H1 (cell line): ENCODE data around the gene GSK3B. TPM values are rescaled to one million over a fixed set of nuclear protein-coding genes. Genes with fewer than 3 reads are reported as not detected.

Experiments used
- CTCF ChIA-PET: fragments of 300-600 bp; sonication (Branson Sonifier 250); formaldehyde crosslinking; loops from one replicate; lab custom pipeline; 2021; ENCODE audit not compliant: partially characterized antibody; lab: Charles Lee
- POLR2A ChIA-PET: fragments of 300-600 bp; sonication (Branson Sonifier 250); formaldehyde crosslinking; loops from one replicate; lab custom pipeline; 2021; ENCODE audit warnings: inconsistent platforms; ENCODE audit not compliant: partially characterized antibody; lab: Charles Lee
- DNase-seq, 2 experiments: peaks; one replicate each; pipeline versions ENCODE4 v3.0.0 to v3.0.0-alpha.2; 2010 to 2022; ENCODE audit warnings: low spot score in 2 of 2, low read depth in 1 of 2, mixed read lengths in 1 of 2
- FAIRE-seq: peaks from 2 replicates; lab custom pipeline; 2011; peaks lifted over from hg19 to GRCh38; lab: Jason Lieb, UNC
- H2AFZ ChIP-seq: 2 replicates; pipeline ENCODE4 v1.8.1; 2012; ENCODE audit warnings: low read length, inconsistent platforms
- H2AK5ac ChIP-seq: 2 replicates; pipeline ENCODE4 v1.6.1; 2013; ENCODE audit warnings: low read depth, low read length
- H2BK120ac ChIP-seq: replicated peaks from 2 replicates; pipeline ENCODE3; 2013; ENCODE audit warnings: low read depth, low read length, inconsistent platforms
- H2BK12ac ChIP-seq: 2 replicates; pipeline ENCODE4 v1.6.1; 2013; ENCODE audit warnings: low read depth, low read length
- H2BK15ac ChIP-seq: 2 replicates; pipeline ENCODE4 v1.6.1; 2013; ENCODE audit warnings: low read length
- H2BK20ac ChIP-seq: 2 replicates; pipeline ENCODE4 v1.6.1; 2013; ENCODE audit warnings: low read length
- H2BK5ac ChIP-seq: 2 replicates; pipeline ENCODE4 v1.6.1; 2013; ENCODE audit warnings: low read depth, low read length
- H3K14ac ChIP-seq: 2 replicates; pipeline ENCODE4 v1.6.1; 2013; ENCODE audit warnings: inconsistent platforms; ENCODE audit not compliant: insufficient read length
- H3K18ac ChIP-seq: 2 replicates; pipeline ENCODE4 v1.6.1; 2013; ENCODE audit warnings: low read length; ENCODE audit errors: extremely low read depth
- H3K23ac ChIP-seq: 2 replicates; pipeline ENCODE4 v1.6.1; 2013; ENCODE audit warnings: inconsistent platforms; ENCODE audit not compliant: insufficient read length
- H3K23me2 ChIP-seq: 2 replicates; pipeline ENCODE4 v1.6.1; 2013; ENCODE audit warnings: low read depth, low read length
- H3K27ac ChIP-seq: 2 replicates; pipeline ENCODE4 v1.6.1; 2011; ENCODE audit warnings: low read depth, low read length, inconsistent platforms
- H3K27me3 ChIP-seq, 4 experiments: replicated peaks in 1 of 4; 1 replicate in 1 of 4; 2 replicates in 3 of 4; pipeline versions ENCODE4 v1.6.1 to v1.8.1; 2011 to 2013; ENCODE audit warnings: low read length in 3 of 4, mild to moderate bottlenecking in 3 of 4, inconsistent platforms in 2 of 4, mixed read lengths in 2 of 4, moderate library complexity in 1 of 4; ENCODE audit not compliant: control insufficient read depth in 3 of 4, insufficient read depth in 3 of 4; ENCODE audit errors: extremely low read depth in 1 of 4
- H3K36me3 ChIP-seq, 4 experiments: 2 replicates each; pipeline versions ENCODE4 v1.6.1 to v1.8.1; 2011 to 2013; ENCODE audit warnings: mild to moderate bottlenecking in 4 of 4, low read length in 3 of 4, moderate library complexity in 2 of 4, control low read depth in 1 of 4, inconsistent platforms in 1 of 4; ENCODE audit not compliant: insufficient read depth in 4 of 4, control insufficient read depth in 2 of 4
- H3K4ac ChIP-seq: replicated peaks from 2 replicates; pipeline ENCODE3; 2013; ENCODE audit warnings: low read length, low read depth, mixed read lengths, inconsistent platforms; ENCODE audit not compliant: insufficient read length
- H3K4me1 ChIP-seq, 4 experiments: replicated peaks in 1 of 4; 1 replicate in 1 of 4; 2 replicates in 3 of 4; pipeline versions ENCODE4 v1.6.1 to v1.8.1; 2011 to 2013; ENCODE audit warnings: low read length in 3 of 4, inconsistent platforms in 2 of 4, mixed read lengths in 1 of 4; ENCODE audit not compliant: insufficient read depth in 4 of 4, control insufficient read depth in 3 of 4
- H3K4me2 ChIP-seq, 2 experiments: 2 replicates each; pipeline versions ENCODE4 v1.6.1 to v1.8.1; 2011 to 2013; ENCODE audit warnings: low read depth in 2 of 2, low read length in 2 of 2, control low read depth in 1 of 2, inconsistent platforms in 1 of 2, mild to moderate bottlenecking in 1 of 2; ENCODE audit not compliant: insufficient read depth in 1 of 2
- H3K4me3 ChIP-seq, 4 experiments: fragments of 200-600, 300-600 bp in 1 of 4; sonication (generic), shearing (Covaris generic), sonication (Bioruptor Twin) in 1 of 4; 2 replicates each; pipeline versions ENCODE4 v1.5.1 to v1.8.1; 2011 to 2016; ENCODE audit warnings: low read length in 4 of 4, low read depth in 3 of 4, control low read depth in 2 of 4, inconsistent platforms in 2 of 4, mild to moderate bottlenecking in 2 of 4, mixed read lengths in 1 of 4, moderate library complexity in 1 of 4; ENCODE audit not compliant: insufficient read depth in 2 of 4; ENCODE audit errors: extremely low read depth in 1 of 4
- H3K56ac ChIP-seq: replicated peaks from 2 replicates; pipeline ENCODE3; 2013; ENCODE audit warnings: low read depth, mild to moderate bottlenecking, mixed read lengths, low read length, inconsistent platforms; ENCODE audit not compliant: insufficient read length
- H3K79me1 ChIP-seq: 2 replicates; pipeline ENCODE4 v1.6.1; 2013; ENCODE audit warnings: low read depth, low read length, control low read depth
- H3K79me2 ChIP-seq, 2 experiments: 2 replicates each; pipeline versions ENCODE4 v1.6.1 to v1.8.1; 2012 to 2013; ENCODE audit warnings: low read length in 2 of 2, mild to moderate bottlenecking in 2 of 2, inconsistent platforms in 1 of 2; ENCODE audit not compliant: insufficient read depth in 2 of 2, control insufficient read depth in 1 of 2
- H3K9ac ChIP-seq, 4 experiments: replicated peaks in 1 of 4; 1 replicate in 1 of 4; 2 replicates in 3 of 4; pipeline versions ENCODE4 v1.6.1 to v1.8.1; 2011 to 2013; ENCODE audit warnings: low read depth in 3 of 4, low read length in 3 of 4, control low read depth in 2 of 4, mild to moderate bottlenecking in 2 of 4, moderate library complexity in 2 of 4, inconsistent platforms in 1 of 4; ENCODE audit errors: extremely low read depth in 1 of 4
- H3K9me3 ChIP-seq, 2 experiments: 2 replicates each; pipeline versions ENCODE4 v1.6.1 to v1.8.1; 2012 to 2013; ENCODE audit warnings: mild to moderate bottlenecking in 2 of 2, moderate library complexity in 2 of 2, control low read depth in 1 of 2, inconsistent platforms in 1 of 2, low read depth in 1 of 2, low read length in 1 of 2, mixed read lengths in 1 of 2; ENCODE audit not compliant: insufficient read depth in 2 of 2
- H4K20me1 ChIP-seq, 2 experiments: replicated peaks in 1 of 2; 2 replicates each; pipeline versions ENCODE3 to v1.8.1; 2011 to 2013; ENCODE audit warnings: inconsistent platforms in 2 of 2, low read length in 2 of 2, mild to moderate bottlenecking in 1 of 2; ENCODE audit not compliant: insufficient read depth in 2 of 2, control insufficient read depth in 1 of 2
- H4K5ac ChIP-seq: 2 replicates; pipeline ENCODE4 v1.6.1; 2013; ENCODE audit warnings: low read length, low read depth, mixed read lengths, inconsistent platforms; ENCODE audit not compliant: insufficient read length
- H4K8ac ChIP-seq: 2 replicates; pipeline ENCODE4 v1.8.0; 2013; ENCODE audit warnings: mild to moderate bottlenecking, moderate library complexity, low read length, inconsistent platforms; ENCODE audit not compliant: insufficient read depth; ENCODE audit errors: extremely low read depth
- H4K91ac ChIP-seq: replicated peaks from 2 replicates; pipeline ENCODE3; 2013; ENCODE audit warnings: low read length, mixed read lengths, inconsistent platforms; ENCODE audit not compliant: insufficient read length
- CBX5 ChIP-seq: fragments of 300-800, 300-1000 bp; sonication (generic); IDR thresholded peaks from 2 replicates; pipeline ENCODE4 v1.7.1; 2016; ENCODE audit warnings: antibody characterized with exemption, low read length, low read depth
- E2F6 ChIP-seq: IDR thresholded peaks from 2 replicates; pipeline ENCODE4 v1.6.1; 2012; ENCODE audit warnings: inconsistent platforms
- GABPA ChIP-seq: IDR thresholded peaks from 2 replicates; pipeline ENCODE4 v1.6.1; 2011; ENCODE audit warnings: mild to moderate bottlenecking, low read length, moderate library complexity, borderline replicate concordance; ENCODE audit not compliant: insufficient read depth
- NRF1 ChIP-seq: IDR thresholded peaks from 2 replicates; pipeline ENCODE4 v1.6.1; 2011; ENCODE audit warnings: mild to moderate bottlenecking, low read depth, low read length, improper control_type of control experiment
- SIN3A ChIP-seq, 2 experiments: IDR thresholded peaks in 1 of 2; conservative IDR thresholded peaks in 1 of 2; 2 replicates each; pipeline ENCODE4 v1.6.1; 2011 to 2012; ENCODE audit warnings: low read length in 2 of 2, improper control_type of control experiment in 1 of 2, low read depth in 1 of 2, mild to moderate bottlenecking in 1 of 2
- SUZ12 ChIP-seq: fragments of 200-600 bp; sonication (generic); IDR thresholded peaks from 2 replicates; pipeline ENCODE4 v1.6.1; 2012; ENCODE audit warnings: mild to moderate bottlenecking, inconsistent platforms, low read length, moderate library complexity, mixed read lengths
- TBP ChIP-seq: IDR thresholded peaks from 2 replicates; pipeline ENCODE4 v1.6.1; 2011; ENCODE audit warnings: low read depth, low read length, improper control_type of control experiment
- TCF12 ChIP-seq: IDR thresholded peaks from 2 replicates; pipeline ENCODE4 v1.6.1; 2011; ENCODE audit warnings: low read depth, mild to moderate bottlenecking, low read length
- WGBS, 2 experiments: shearing (Covaris generic) in 1 of 2; methylation state at CpG; one replicate each; pipeline versions ENCODE4 v1.1.6 to v1.1.7; 2013 to 2015; ENCODE audit warnings: low lambda C conversion rate in 2 of 2, mixed read lengths in 2 of 2, inconsistent platforms in 1 of 2, low coverage in 1 of 2, missing lambda C conversion rate in 1 of 2; ENCODE audit not compliant: insufficient replicate concordance in 2 of 2, insufficient coverage in 1 of 2, insufficient read length in 1 of 2; ENCODE audit errors: extremely low coverage in 1 of 2, missing lambda C conversion rate in 1 of 2; 5-methylcytosine and 5-hydroxymethylcytosine counted together
- polyA plus RNA-seq, 7 experiments: library from polyadenylated mRNA; depleted of rRNA in 3 of 7; stranded (reverse) in 5 of 7; unstranded in 2 of 7; fragments of >200 nt in 5 of 7; fragments of 200-250 nt in 2 of 7; gene quantifications; 1 replicate in 5 of 7; 2 replicates in 1 of 7; 4 replicates in 1 of 7; pipeline versions ENCODE4 v1.2.1 to v1.2.3, GENCODE V29; 2011 to 2013; ENCODE audit warnings: missing spikeins in 2 of 7, mixed read lengths in 2 of 7
- total RNA-seq: library from RNA; stranded (reverse); fragmentation: NEBNext Ultra II Directional; extraction: Animal tissue kit (Norgen Biotek cat#: 25700); gene quantifications from 2 replicates; pipeline ENCODE4 v1.2.1, GENCODE V29; 2021

GSK3B gene
- total and polyA plus RNA-seq, 2 of the 8 experiments (the other 6 are each of a cell fraction or from before 2014, with no cell fraction given), result 24.2 to 50.7 TPM

GRCh38 chr3:119894195-119894594 lies 200.1 kb downstream of the GSK3B start:
- Histone ChIP-seq H2AK5ac (no peak overlapping the region), H2BK120ac (no peak overlapping the region), H4K8ac (no peak overlapping the region)
- TF ChIP-seq E2F6, result no peak
- TF ChIP-seq SUZ12, result no peak
- no peak for TF ChIP-seq SIN3A (conservative IDR thresholded peaks at IDR 0.05 in 1 of 2, IDR thresholded peaks at IDR 0.05 in 1 of 2; ENCODE audit: low read depth in 1 of 2, low read length in 2 of 2)
- TF ChIP-seq NRF1, result no peak
- no peak for TF ChIP-seq TBP
- TF ChIP-seq GABPA, result no peak
- TF ChIP-seq TCF12, result no peak
- TF ChIP-seq CBX5, result no peak
- TF ChIP-seq, all 59 proteins: peak for 0
- Histone ChIP-seq H3K9me3 (no peaks in the 10 kb centered on the region), H3K18ac (no peak overlapping the region), H3K23me2 (no peaks in the 10 kb centered on the region), H3K4ac (no peak overlapping the region), H3K4me3 (no peak overlapping the region), H3K36me3 (peaks cover 0 to 4% (median 0%) of the 10 kb centered on the region in 4 experiments; a peak in 1 of 8 replicates), H3K27ac (no peak overlapping the region), H3K23ac (no peak overlapping the region), H2BK20ac (no peak overlapping the region), H3K27me3 (no peaks in the 10 kb centered on the region), H4K91ac (no peak overlapping the region), H3K79me1 (no peaks in the 10 kb centered on the region), H2BK5ac (no peak overlapping the region), H3K4me2 (no peak overlapping the region), H3K79me2 (no peaks in the 10 kb centered on the region), H2BK12ac (no peak overlapping the region), H3K56ac (no peak overlapping the region), H3K9ac (no peak overlapping the region), H3K4me1 (no peaks in the 10 kb centered on the region), H2BK15ac (no peak overlapping the region), H4K5ac (no peak overlapping the region), H3K14ac (no peak overlapping the region), H4K20me1 (peaks cover 0 to 1% of the 10 kb centered on the region in 2 experiments), H2AFZ (no peak overlapping the region)
- ChIA-PET POLR2A (interaction anchor here (1.0 kb wide), 1 partner anchor 201 kb away, joined by 3 read pairs; no protein-coding TSS in a partner anchor), CTCF (interaction anchor here (1.0 to 3.3 kb wide), 6 partner anchors 13 to 351 kb away, joined by 3 to 22 read pairs (median 10); no protein-coding TSS in a partner anchor)
- FAIRE-seq, result no peak
- 86% methylated on average over 2 of the region's 2 CpGs; no CpG with 5 or more reads in 1 of the 2 experiments for WGBS, 2 experiments
- no peak for DNase-seq
